ENCODE data around the gene LCN15.

LCN15 gene

DNA sequence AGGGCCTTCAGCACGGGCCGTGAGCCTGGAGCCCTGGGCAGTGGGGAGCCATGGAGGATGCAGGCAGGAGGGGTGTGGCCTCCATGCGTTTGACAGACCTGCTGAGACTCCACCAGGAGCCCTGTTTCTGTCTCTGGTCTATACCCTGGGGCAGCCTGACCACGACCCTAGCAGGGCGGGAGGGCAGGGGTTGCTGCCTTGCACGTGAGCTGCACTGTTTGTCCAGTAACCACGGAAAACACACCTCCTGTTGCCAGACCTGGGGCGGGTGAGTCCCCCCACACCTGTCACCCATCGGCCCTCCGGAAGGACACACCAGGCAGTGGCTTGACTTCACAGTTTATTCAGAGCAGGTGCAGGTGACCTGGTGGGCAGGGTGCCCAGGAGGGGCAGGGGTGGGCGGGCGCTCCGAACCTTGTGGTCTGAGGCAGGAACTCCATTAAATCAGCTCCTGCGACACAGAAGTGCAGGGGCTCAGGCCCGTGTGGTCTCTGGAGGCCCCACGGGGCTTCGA is 10.2 kb downstream of the LCN15 start:
- no peak for FAIRE-seq

DNA sequence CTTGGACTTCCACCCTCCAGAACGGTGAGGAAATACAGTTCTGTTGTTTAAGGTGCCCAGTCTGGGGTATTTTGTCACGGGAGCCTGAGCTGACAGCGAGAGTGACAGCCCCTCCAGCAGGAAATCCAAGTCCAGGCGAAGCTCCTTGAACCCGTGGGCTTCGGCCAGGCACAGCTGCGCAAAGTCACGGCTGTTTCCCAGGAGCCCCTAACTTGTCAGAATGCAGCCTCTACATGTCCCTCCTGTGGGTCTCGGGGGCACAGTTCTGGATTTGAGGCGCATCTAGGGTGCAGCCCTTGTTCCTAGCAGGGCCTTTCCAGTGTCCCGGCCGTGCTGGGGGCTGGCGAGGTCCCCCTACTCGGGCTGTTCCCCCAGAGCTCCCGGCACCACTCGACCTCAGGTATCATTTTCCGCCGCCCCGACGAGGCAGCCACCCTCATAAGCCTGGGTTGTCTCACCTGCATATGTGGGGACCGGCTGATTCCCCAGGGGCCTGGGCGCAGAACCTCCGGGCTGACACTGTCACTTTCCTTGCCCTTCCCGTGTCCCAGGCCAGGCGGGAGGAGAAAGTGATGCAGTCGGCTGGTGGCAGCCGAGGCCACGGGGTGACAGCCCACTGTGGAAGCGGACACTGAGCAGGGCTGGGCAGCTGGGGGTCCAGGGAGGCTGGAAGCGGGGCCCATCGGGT is 10.8 kb downstream of the LCN15 start:
- no peak for FAIRE-seq

DNA sequence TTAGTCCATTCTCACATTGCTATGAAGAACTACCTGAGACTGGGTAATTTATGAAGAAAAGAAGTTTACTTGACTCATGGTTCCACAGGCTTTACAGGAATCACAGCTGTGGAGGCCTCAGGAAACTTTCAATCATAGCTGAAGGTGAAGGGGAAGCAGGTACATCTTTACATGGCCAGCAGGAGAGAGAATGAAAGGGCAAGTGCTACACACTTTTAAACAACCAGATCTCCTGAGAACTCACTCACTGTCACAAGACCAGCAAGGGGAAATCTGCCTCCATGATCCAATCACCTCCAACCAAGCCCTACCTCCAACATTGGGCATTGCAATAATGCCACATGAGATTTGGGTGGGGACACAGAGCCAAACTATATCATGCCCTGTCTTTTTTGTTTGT is 12.5 kb downstream of the LCN15 start:
- FAIRE-seq: no peak

DNA sequence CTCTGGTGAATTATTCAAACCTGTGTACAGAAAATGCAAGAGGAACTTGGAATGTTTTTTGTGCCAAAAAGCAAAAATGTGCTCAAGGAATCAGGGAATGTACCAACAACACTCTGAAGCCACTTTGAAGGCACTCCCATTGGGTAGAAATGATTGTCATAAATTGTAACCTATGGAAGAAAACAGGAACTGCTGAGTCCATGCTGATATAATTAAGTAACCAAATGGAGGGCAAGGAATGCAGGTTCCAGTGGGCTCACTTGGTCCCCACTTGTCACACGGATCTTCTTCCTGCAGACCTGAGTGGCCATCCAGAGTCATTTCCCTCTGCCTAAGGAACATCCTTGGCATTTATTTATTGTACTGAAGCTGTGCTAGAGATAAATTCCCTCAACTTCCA is 13.1 kb downstream of the LCN15 start:
- FAIRE-seq: no peak

DNA sequence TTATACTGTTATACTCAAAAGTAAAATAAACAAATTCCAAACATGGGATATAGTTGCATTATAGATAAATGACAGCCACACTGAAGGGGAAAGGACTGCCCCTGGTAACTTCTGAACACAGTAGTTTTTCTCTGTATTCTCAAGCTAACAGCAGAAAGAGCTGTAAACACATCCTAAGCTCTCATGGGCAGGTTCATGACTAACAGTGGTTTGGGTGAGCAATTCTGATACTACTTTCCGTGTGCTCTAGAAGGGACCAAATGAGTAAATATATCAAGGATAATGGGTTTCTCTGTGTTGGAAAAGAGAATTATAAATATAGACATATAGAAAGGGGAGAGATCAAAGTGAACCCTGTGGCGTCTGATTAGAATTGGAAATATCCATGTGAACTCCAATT is 13.8 kb downstream of the LCN15 start:
- FAIRE-seq: no peak

DNA sequence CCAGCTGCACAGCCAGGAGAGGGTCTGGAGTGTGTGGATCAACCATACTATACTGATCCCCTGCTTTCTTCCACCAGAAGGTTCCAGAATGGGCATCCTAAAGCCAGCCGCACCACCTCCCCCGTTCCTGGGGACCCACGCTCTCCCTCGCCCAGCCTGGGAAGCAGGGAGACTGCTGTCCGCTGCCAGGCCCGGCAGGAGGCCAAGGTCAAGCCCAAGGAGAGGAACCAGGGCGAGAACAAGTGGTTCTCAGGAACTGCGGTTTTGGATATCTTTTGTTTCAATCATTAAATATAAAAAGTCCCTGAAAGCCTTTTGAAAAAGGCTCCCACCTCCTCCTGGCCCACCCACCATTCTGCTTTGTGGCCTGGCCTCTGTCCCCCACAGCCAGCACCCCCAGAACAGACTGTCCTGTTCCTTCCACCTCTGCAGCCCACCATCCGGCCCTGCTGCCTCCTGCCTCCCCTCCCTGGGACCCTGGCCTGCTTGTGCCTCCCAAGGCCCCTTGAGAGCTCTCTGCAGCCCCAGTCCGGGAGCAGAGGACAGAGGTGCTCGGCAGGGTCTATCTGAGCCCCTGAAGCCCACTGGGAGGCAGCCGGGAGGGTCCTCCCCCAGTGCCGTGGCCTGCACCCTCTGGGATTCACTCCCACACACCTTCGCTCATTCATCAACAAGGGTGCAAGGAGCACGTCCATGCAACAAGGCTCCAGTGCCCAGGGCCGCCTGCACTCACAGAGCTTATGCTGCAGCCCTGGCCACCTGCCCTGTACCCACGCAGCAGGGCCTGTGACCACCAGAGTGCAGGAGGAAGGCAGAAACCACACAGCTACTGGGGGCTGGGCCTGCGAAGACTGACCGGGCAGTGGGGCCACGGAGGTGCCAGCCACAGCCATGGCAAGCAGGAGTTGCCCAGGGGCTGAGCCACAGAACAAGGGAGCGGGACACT is 15.4 kb downstream of the LCN15 start:
- no peak for FAIRE-seq

DNA sequence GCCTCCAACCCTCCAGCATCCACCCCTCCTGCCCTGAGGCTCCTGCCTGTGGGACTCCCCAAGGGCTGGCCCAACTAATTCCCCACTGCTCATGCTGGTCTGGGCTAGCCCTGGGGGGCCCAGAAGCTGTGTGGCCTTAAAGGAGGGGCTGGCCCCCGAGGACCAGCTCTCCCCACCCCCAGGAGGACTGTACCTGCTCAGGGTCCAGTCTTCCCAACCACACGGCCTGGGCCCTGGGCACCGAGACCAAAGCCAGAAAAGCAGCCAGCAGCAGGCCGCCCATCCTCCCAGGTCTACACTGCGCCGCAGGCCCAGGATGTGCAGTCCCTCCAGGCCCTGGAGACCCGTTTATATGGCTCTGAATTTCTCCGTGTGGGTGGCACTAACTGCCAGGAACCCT is 16.1 kb downstream of the LCN15 start, which contains the start of gene LCN6:
Gene LCN6 (minus strand): TSS at position 325 of the 400 bp plus-strand sequence. CDS start 42 bp downstream, at position 283.
- FAIRE-seq: no peak

DNA sequence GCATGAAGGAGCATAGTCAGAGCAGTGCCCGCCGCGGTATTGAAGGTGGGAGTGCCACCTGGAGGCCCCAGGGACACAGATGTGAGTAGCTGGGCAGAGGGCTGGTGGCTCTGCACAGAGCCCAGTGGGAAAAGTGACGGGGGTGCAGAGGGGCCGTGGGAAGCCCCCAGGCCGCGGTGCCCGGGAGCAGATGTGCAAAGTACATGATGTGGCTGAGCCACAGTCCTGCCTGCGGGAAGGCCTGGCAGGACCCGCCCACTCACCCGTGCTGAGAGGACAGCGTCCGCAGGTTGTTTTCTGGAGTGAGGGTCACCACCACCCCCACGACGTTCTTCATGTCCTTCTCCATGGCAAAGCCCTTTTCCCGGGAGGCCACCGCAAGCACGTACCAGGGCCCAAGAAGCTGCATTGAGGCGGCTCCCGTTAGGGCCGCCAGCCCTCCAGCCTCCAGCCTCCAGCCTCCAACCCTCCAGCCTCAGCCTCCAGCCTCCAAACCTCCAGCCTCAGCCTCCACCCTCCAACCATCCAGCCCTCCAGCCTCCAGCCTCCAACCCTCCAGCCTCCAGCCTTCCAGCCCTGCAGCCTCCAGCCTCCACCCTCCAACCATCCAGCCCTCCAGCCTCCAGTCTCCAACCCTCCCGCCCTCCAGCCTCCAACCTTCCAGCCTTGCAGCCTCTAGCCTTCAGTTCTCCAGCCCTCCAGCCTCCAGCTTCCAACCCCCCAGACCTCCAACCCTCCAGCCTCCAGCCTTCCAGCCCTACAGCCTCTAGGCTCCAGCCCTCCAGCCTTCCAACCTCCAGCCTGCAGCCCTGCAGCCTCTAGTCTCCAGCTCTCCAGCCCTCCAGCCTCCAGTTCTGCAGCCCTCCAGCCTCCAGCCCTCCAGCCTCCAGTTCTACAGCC is 16.9 kb downstream of the LCN15 start:
- FAIRE-seq: no peak

DNA sequence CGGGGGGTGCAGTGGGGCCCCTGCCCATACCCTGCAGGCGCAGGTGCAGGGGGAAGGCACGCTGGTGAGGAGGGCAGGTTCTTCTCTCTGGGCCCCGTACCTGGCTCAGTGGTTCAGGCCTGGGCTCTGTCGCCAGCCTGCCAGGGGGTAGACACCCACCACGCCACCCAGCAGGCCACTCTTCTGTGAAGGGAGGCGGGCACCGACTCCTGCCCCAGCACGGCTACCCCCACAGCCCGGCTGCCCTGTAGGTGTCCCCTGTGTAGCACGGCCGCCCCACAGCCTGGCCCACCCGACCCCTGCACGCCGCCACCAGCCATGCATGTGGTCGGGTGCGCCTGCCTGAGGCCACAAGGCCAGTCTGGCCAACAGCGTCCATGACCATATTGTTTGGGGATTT is 17.7 kb downstream of the LCN15 start:
- FAIRE-seq: no peak

DNA sequence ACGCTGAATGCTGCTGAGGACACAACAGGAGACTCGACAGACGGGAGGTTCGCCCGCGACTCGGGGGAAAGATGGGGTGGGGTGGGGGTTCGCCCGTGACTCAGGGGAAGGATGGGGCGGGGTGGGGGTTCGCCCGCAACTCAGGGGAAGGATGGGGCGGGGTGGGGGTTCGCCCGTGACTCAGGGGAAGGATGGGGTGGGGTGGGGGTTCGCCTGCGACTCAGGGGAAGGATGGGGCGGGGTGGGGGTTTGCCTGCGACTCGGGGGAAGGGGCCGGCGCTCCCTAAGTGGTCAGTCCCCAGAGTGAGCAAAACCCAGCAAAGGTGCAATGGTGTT is 18.2 kb downstream of the LCN15 start:
- no peak for FAIRE-seq

DNA sequence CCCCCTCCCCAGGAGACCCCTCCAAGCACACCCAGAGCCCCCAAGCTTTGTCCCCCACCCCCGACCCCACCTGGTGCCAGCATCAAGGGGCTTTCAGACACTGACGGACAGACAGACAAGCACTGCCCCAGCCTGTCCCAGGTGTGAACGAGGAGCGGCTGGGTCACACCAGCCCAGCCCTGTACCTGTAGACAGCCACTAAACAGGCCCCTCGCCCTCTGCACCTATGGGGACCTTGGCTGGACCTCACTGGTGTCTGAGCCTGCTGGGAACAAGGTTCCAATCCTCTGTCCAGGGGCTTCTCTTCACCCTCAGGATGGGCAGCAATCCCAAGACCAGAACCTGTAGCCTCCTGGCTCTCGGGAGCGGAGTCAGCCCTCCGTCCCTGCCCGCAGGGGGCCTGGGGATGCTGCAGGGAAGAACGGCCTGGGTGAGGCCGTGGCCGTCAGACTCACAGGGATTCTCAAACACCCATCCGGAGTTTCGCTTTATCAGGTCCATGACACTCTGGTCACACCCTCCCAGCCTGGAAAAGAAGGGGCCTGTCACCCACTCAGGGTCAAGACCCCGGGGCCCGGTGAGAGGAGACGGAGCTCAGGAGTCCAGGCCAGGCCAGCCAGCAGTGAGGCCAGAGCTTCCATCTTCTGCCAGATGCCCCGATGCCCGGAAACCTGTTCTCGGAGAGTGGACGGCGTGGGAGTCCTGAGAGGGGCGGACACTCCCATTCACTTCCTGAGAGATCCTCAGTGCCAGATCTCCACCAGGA is 18.7 kb downstream of the LCN15 start:
- no peak for FAIRE-seq

DNA sequence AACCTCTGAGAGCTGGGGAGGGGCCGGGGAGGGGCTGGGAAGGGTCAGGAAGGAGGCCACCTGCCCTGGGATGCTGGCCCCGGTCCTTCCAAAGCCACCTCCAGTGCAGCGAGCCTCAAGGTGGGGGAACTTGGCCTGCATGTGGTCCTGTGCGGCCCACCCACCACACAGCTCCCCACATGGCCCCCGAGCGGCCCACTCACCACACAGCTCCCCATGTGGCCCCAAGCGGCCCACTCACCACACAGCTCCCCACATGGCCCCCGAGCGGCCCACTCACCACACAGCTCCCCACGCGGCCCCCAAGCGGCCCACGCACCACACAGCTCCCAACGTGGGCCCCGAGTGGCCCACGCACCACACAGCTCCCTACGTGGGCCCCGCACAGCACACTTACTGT is 19.5 kb downstream of the LCN15 start:
- no peak for FAIRE-seq

DNA sequence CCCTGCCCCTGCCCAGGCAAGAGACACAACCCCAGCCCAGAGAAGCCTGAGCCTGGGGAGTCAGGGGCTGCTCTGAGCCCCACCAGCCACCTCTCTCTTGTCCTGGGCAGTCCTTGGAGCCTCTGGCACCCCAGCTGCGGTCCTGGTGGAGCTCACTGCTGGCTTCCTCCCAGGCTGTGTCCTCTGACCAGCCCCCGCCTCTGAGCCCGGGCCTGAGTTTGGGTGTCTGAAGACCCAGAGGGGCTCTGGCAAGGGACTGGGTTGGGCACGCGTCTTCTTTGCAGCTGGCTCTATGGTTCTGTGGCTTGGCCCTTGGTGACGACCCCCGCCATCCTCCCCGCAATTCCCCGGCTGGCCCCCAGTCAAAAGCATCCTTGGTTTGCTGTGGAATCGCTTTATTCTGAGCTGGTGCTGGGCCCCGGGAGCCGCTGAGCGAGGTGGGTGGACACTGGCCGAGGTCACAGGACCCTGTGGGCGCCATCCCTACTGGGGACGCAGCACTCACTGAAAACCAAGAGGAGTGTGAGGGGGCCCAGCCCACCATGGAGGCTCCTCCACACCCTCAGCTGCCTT is 20.6 kb downstream of the LCN15 start:
- FAIRE-seq: no peak

DNA sequence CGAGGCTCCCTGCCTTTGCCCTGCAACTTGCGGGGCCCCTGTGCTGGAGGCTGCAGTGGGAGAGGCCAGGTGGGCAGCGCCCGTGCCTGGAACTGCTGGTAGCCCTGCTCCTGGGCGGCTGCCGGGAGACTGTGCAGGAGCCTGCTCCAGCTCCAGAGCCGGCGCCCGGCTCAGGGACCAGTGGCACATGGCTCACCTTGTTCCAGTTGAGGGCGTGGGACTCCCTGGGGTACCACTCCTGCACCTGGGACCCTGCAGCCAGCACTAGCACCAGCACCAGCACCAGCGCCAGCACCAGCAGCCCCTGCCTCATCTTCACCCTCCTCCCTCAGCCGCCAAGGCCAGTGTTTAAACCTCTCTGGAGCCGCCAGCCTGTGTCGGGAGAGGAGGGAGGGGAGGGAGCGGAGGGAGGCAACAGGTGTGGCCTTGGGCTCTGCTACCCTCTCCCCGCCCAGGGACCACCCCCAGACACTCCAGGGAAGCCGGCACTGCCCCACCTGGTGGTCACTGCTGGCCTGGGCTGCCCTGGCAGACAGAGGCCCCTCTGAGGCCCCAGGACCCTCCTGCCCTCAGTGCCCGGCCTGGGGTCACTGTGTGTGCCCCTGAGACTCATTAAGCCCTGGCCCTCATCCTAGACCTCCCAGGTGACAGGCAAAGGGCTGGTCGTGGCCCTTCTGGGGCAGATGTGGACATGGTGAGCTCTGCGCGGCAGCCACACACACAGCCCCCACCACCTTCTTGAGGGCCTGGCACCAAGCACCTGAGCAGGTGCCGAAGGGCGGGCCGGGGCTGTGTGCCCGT is 21.5 kb downstream of the LCN15 start, which contains the start of gene LCN10:
Gene LCN10 (minus strand): TSS at position 350 of the 801 bp plus-strand sequence. CDS start 37 bp downstream, at position 313.
- no peak for FAIRE-seq

DNA sequence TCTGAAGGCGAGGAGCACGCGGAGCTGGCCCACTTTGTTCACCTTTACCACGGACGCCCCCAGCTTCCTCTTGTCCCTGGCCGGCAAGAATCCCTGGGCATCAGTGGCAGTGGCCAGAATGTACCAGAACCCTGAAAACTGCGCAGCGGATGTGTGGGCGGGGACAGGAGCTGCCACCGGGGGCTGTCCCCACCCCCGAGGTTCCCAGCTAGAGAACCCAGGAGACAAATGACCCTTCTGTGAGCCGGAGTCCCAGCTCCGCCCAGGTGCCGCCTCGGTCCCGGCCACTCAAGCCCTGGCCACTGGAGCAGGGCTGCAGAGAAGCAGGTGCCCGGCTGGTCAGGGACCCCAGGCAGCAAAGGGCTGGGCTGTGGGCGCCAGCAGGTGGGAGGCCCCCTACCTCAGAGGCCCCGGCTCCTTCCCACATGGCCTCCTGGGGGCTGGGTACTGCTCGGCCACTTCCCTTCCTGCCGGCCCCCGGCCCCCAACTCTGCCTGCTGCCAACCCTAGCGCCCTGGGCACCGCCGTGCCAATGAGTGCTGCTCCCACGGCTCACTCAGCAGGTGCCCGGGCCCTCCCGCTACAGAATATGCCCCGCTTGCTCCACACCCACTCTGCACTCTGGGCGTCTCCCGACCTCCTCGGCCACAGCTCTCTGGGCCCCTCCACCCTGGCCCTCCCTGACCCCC is 22.3 kb downstream of the LCN15 start:
- FAIRE-seq: no peak

DNA sequence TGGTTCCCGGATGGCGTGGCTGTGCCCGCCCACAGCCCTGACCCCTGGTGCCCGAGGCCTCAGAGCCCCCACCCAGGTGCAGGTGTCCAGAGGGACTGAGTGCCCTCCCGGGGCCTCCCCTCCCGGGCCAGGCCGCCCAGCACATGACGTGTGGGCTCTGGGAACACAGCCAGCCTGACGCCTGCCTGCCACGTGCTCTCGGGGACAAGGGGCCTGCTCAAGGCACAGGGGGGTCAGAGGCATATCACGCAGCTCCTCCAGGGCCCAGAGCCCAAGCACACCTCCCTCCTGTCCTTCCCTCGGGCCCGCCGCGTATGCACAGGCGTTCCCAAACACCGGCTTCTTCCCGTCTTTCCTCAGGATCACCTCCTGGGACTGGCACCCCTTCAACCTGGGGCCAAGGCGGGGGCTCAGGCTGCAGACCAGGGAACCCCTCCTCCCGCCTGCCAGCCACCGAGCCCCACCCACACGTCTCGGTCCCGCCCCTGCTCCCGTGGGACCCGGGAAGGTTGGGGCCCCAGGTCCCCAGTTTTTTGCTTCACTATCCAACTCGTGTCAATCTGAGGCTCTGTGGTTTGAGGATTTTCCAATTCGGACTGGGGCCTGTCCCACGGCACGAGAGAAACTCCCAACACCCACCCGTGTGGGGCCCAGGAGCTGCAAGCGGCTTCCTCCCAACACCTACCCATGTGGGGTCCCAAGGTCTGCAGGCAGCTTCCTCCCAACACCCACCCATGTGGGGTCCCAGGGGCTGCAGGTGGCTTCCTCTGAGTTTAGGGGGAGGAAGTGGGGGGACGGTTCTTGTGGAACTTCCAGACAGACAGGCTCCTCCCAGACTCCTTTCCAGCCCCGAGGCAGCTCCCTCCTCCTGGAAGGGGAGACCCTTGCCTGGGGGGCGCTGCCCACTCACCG is 23.1 kb downstream of the LCN15 start:
- FAIRE-seq: no peak

DNA sequence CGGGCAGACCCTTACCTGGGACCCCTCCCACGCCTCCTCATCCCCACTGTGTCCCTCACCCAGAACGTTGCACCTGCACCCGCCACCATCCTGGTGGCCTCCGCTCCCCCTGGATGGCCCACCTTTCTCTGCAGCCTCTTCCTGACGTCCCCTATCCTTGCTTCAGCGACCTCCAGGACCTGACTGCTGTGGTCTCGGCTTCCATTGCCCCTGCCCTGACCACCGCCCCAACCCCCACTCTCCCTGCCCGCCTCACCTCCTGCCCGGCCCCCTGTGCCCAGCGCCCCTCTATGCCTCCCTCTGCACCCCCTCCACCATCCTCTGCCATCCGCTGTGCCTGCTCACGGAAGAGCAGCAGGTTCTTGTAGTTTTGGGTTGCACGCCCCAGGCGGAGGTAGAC is 23.8 kb downstream of the LCN15 start:
- FAIRE-seq: no peak

DNA sequence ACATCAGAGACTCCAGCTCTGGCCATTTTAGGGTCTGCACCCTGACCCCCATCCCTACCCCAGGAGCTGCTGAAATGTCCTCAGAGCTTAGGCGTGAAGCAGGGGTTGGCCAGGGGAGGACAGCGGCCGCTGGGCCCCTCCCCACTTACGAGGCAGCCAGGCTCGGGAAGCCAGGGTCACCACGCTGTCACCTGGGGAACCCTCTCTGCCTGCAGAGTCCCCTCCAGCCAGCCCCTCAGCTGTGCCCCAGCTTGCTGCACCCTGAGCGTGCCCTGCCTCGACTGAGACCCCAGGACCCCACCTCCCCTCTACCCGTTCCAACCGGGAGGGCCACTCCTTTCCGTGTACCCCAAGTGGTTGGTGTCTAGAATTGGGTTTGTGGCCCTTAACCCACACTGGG is 24.2 kb downstream of the LCN15 start:
- FAIRE-seq: no peak

DNA sequence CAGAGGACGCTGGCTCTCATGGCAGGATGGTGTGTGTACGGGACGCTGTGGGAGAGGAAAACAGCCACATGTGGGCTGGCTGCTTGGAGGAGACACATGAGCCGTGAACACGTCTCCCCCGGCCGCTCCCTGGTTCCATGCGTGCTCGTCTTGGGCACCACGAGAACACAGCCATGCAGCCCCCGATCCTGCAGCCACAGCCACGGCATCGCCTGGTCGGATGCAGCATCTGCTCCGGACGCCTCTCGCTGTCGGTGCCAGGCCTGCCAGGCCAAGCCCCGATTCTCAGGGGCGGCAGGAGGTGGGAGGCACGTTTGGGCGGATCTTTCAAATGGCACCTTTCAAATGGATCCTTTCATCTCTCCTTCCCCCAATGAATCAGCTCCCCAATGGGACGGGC is 24.8 kb downstream of the LCN15 start:
- FAIRE-seq: no peak

Measured in A204.1 (cell line).